ENCODE results near the gene SNRNP25. TPM values are rescaled to one million over a fixed set of nuclear protein-coding genes. Genes with fewer than 3 reads are reported as not detected.

The SNRNP25 gene
- total RNA-seq, 1 donor from 2014 or later: 52.0 TPM

GRCh38 chr16:83781-84615 is 30.4 kb downstream of the SNRNP25 start:
- no peak overlapping the region for H3K4me3 Mint-ChIP-seq (ENCODE audit: low read depth)
- H3K27ac Mint-ChIP-seq: no peak overlapping the region
- no peak for DNase-seq (ENCODE audit: low spot score, unreplicated experiment)
- H3K36me3 Mint-ChIP-seq (ENCODE audit: insufficient read depth): peaks cover 5% of the 10 kb centered on the region
- no peaks in the 10 kb centered on the region for H3K9me3 Mint-ChIP-seq (ENCODE audit: low read depth)
- H3K4me1 Mint-ChIP-seq (ENCODE audit: low read depth): no peaks in the 10 kb centered on the region
- no peak for TF ChIP-seq CTCF (IDR thresholded peaks at IDR 0.05; ENCODE audit: unreplicated experiment)
- no peaks in the 10 kb centered on the region for H3K27me3 Mint-ChIP-seq

- no peak for TF ChIP-seq CTCF (IDR thresholded peaks at IDR 0.05; ENCODE audit: unreplicated experiment)
- H3K27me3 Mint-ChIP-seq: no peaks in the 10 kb centered on the region
- H3K9me3 Mint-ChIP-seq (ENCODE audit: low read depth): no peaks in the 10 kb centered on the region
- no peak overlapping the region for H3K4me3 Mint-ChIP-seq (ENCODE audit: low read depth)
- peak overlapping the region; percentile 52 for H3K27ac Mint-ChIP-seq
- H3K36me3 Mint-ChIP-seq (ENCODE audit: insufficient read depth): peaks cover 5% of the 10 kb centered on the region
- no peaks in the 10 kb centered on the region for H3K4me1 Mint-ChIP-seq (ENCODE audit: low read depth)
- DNase-seq (ENCODE audit: low spot score, unreplicated experiment): no peak
Observed at GRCh38 chr16:84718-85406, 31.2 kb downstream of the SNRNP25 start.

- H3K27ac Mint-ChIP-seq: peak overlapping the region; percentile 52
- no peaks in the 10 kb centered on the region for H3K9me3 Mint-ChIP-seq (ENCODE audit: low read depth)
- H3K4me1 Mint-ChIP-seq (ENCODE audit: low read depth): no peaks in the 10 kb centered on the region
- H3K36me3 Mint-ChIP-seq (ENCODE audit: insufficient read depth): peaks cover 5% of the 10 kb centered on the region
- no peak for DNase-seq (ENCODE audit: low spot score, unreplicated experiment)
- H3K27me3 Mint-ChIP-seq: no peaks in the 10 kb centered on the region
- H3K4me3 Mint-ChIP-seq (ENCODE audit: low read depth): no peak overlapping the region
- TF ChIP-seq CTCF (IDR thresholded peaks at IDR 0.05; ENCODE audit: unreplicated experiment): no peak
Observed at GRCh38 chr16:85407-85782, 31.8 kb downstream of the SNRNP25 start.

GRCh38 chr16:85865-86264 is 32.2 kb downstream of the SNRNP25 start:
- no peak for DNase-seq (ENCODE audit: low spot score, unreplicated experiment)
- H3K4me3 Mint-ChIP-seq (ENCODE audit: low read depth): no peak overlapping the region
- H3K36me3 Mint-ChIP-seq (ENCODE audit: insufficient read depth): peaks cover 7% of the 10 kb centered on the region
- no peaks in the 10 kb centered on the region for H3K9me3 Mint-ChIP-seq (ENCODE audit: low read depth)
- H3K4me1 Mint-ChIP-seq (ENCODE audit: low read depth): no peaks in the 10 kb centered on the region
- no peaks in the 10 kb centered on the region for H3K27me3 Mint-ChIP-seq
- no peak overlapping the region for H3K27ac Mint-ChIP-seq
- TF ChIP-seq CTCF (IDR thresholded peaks at IDR 0.05; ENCODE audit: unreplicated experiment): no peak

GRCh38 chr16:86483-86952 is 32.9 kb downstream of the SNRNP25 start:
- Mint-ChIP-seq H3K27ac (no peak overlapping the region), H3K4me1 (ENCODE audit: low read depth) (no peaks in the 10 kb centered on the region), H3K27me3 (no peaks in the 10 kb centered on the region), H3K9me3 (ENCODE audit: low read depth) (no peaks in the 10 kb centered on the region), H3K4me3 (ENCODE audit: low read depth) (no peak overlapping the region), H3K36me3 (ENCODE audit: insufficient read depth) (peaks cover 7% of the 10 kb centered on the region)
- TF ChIP-seq CTCF (IDR thresholded peaks at IDR 0.05; ENCODE audit: unreplicated experiment): no peak
- DNase-seq (ENCODE audit: low spot score, unreplicated experiment): no peak

Measured in progenitor cell of endocrine pancreas (in vitro differentiated cells).